Bone marrow (tissue), 2 donors: Measurements from ENCODE around the gene GRM4.

Source experiments
- DNase-seq, 2 donors: peaks; one replicate each; lab custom pipeline; 2025; lab: John Stamatoyannopoulos, UW

The GRM4 gene

DNA sequence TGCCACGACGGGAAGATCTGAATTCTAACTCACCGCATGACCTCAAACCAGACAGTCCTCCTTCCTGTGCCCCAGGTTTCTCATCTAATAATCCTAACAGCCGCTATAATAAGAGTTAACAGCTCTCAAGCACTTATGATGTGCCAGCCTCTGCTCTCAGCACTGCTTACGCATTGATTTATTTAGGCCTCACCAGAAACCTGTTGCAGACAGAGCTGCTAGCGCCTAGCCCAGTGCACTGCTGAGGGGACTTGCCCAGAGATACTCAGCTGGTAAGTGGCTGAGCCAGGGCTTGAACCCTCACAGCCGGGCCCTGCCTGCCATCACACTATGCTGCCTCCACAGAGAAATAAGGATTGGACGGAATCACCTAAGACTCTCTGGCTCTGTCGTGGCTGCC, 37.7 kb downstream of the GRM4 start:
- DNase-seq = no peak

DNA sequence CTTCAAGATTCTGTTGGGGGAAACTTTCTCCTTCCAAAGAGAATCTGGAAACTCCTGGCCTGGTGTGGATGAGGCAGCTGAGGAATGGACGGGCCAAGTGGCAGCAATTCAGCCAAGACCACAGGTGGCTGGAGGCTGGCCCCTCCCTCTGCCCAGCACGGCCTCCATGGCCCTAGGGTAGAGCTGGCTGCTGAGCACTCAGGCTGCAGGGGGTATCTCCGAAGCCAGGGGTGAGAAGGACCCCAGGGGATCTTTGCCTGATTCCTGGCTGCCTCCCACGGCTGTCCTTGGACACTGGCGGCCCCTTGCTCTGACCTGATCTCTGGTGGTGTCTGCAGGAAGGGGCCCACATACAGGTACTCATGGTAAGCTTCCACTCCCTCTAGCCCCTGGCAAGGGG, 39.0 kb downstream of the GRM4 start:
- DNase-seq = no peak

DNA sequence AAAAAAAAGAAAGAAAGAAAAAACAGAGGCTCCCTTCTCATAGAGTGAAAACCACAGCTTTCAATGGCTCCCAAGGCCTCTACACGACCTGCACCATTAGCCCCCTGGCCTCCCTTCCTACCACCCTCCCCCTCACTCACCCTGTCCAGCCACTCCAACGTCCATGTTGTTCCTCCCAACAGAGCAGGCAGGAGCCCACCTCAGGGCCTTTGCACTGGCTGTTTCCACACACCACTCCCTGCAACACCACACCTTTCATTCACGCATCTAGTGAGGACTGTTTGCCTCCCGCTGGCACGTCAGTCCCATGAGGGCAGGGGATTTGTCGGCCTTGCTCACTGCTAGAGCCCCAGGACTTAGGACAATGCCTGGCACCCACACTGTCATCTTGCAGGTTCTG, 39.5 kb downstream of the GRM4 start:
- no peak for DNase-seq

DNA sequence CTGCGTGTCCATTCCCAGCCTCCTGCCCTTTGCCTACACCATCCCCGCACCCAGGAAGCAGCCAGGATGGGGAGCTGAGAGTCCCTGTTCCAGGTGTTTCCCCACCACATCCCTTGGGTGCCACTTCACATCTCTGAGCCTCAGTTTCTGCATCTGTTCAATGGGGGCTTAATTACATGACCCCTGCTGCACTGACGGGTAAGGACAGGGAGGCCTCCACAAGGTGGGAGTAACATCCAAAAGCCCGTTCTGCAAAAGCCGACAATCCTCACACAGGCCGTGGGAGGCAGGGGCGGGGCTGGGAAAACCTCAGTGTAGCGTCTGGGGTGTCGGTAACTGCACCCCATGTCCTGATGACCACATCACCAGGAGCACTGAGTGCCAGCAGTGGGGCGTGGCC, 41.3 kb downstream of the GRM4 start:
- no peak for DNase-seq

DNA sequence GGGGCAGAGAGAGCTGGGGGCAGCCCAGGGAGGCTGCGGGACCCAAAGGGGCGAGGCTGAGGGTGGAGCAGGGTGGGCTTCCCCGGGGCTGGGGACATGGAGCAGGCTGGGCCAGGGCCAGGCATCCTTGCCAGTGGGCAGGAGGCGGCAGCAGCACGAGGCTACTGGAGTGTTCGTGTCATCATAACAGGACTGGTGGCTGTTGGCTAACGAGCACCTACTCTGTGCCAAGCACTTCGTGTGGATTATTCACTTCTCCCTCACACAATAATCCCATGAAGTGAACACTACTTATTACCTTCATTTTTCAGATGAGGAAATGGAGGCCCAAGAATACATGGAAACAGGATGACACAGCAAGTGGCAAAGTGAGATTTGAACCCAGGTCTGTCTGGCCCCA, 41.7 kb downstream of the GRM4 start:
- DNase-seq = no peak

DNA sequence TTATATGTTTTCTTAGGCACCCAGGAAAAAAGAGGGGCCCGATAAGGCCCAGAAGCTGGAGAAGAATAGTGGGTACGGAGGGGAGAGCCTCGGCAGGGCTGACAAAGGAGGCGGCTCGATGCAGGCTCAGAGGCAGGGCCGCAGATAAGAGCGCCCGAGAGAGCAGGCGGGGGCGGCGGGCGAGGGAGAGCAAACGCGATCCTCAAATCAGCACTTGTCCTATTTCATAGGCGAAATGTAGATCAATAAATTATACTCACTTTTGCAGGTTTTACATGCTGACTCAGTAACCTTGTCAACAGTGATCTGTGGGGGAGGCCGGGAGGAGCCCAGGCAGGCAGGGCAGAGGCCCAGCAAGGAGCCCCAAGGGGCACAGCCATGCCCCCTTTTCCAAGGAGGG, 42.6 kb downstream of the GRM4 start:
- DNase-seq = no peak

DNA sequence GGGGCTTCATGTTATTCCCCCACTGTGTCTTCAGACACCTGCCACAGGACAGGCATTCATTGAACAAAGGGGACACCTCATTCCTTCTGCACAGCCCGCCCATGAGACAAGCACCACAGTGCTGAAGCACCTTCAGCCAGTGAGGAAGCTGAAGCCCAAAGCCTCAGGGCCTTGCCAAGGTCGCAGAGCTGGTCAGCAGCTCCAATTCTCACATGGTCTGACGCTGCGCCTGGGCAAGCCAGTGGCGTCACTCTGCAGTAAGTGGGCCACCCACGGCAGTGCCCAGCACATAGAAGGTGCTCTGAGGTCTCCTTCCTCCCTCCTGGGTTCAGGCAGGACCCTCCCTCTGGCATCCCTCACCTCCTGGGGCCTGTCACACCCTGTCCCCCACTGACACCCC, 43.2 kb downstream of the GRM4 start:
- no peak for DNase-seq

DNA sequence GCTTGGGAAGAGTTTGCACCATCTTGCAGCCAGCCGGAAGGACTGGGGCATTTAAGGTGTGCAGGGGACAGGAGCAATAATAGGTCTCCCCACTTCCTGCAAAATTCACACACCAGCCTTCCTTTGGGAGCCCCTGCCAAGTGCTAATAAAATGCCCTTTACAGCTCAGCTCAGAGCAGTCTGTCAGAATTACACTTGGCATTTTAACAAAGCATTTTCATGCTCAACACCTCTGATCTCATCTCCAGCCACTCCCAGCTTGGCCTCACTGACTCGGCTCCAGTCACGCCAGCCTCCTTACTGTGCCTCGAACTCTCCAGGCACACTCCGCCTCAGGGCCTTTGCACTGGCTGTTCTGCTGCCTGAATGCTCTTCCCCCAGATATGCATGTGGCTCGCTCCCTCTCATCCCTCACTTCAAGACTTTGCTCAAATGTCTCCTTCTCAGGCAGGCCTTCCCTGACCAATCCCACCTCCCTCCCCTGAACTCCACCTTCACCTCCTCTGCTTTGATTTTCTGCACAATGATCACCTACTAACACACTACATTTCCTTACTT, 43.7 kb downstream of the GRM4 start:
- DNase-seq = no peak

DNA sequence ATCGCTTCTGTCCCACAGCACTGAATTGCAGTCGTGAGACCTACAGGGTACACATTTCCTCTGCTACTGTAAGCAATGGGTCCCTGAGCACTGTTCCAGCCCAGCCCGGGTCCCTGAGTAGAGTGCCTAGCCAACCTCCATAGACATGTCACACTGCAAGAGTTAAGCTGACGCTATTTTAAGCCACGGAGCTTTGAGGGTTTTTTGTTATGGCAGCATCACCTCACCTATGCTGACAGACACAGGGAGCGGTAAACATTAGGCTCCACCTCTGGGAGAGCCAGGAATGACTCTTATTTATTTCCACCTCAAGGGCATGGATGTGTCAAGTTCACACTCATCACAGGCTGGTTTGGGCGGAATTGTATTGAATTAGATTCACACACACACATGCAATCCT, 45.1 kb downstream of the GRM4 start:
- DNase-seq = no peak

DNA sequence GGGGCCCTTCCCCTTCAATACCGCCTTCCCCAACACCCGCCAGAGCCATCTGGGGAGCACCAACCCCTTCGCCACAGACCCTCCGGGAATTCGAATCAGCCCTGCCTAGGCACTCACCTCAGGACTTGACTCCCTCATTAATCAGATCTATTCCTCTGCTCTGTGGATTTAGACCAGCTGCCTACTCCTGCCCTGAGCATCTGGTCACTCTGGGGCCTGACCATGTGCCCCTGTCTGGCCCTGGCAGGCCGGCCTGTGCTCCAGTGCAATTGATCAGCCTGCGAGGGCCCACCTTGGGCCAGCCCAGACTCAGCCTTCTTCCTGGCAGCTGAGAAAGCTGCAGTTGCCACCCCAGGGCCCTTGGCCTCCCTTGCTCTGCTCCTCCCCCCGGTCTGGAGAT, 46.0 kb downstream of the GRM4 start:
- no peak for DNase-seq

DNA sequence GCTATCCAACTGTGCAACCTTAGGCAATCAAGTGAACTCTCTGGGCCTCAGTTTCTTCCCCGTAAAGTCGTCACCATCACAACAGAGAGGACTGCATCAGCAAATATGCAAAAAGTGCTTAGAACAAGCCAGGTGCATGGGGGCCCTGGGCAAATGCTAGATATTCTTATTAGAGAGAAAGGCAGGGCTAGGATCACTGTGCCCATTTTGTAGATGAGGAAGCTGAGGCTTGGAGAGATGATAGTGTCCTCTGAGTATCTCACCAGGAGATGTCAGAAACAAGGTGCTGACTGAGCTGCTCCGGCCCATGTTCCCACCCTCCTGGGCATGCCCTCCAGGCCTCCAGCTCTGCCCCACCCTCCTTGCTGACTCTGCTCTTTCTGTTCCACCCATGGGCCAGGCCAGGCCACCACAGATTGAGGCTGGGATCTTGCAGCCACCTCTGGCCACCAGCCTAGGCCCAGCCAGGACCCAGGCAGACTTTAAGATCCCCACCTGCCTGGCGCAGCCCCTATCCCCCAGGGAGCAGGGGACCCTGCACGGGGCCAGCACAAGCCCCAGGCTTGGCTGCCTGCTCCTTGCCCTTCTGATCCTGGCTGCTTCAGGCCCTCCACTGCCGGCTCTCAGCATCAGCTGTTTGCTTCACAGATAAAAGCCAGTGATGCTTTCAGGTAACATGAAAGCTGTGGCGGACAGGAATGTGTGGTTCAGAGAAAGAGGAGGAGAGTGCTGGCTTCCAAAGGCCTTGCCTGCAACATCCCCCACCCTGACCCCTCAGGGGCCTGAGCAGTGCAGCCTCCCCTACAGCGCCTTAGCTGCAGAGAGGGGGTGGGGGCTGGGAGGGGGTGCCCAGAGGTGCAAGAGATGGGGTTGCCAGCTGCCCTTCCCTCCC, 47.6 kb downstream of the GRM4 start:
- no peak for DNase-seq

DNA sequence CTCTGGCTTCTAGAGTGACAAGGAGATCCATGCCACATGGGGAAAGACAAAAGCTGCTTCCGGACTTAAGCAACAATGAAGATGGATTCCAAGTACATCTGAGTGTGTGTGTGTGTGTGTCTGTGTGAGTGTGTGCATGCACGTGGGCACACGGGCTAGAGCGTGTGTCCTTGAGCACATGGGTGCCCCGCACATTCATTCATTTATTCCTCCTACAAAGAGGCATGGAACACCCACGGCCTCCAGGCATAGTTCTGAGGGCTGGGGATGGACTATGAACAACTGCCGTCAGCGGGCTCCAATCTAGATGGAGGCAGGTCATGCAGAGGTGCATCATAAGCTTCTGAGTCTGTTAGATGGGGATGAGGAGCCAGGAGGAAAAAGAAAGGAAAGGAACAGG, 49.1 kb downstream of the GRM4 start:
- no peak for DNase-seq

DNA sequence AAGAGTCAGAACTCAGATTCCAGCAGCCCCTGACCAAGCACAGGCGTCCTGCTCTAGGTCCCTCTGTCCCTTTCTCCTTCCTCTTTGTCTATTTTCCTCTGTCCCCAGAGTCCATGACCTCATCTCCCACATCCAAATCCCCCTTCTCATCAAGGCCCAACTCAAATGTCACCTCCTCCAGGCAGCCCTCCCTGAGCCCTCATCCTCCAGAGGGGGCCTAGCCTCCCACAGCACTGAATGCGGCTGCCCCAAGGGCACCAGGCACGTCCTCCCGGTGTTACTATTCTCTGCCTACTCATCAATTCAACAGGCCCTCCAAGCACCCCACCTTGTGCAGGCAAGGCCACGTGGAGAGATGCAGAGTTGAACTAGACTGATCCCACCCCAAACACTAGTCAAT, 49.7 kb downstream of the GRM4 start:
- DNase-seq = no peak

DNA sequence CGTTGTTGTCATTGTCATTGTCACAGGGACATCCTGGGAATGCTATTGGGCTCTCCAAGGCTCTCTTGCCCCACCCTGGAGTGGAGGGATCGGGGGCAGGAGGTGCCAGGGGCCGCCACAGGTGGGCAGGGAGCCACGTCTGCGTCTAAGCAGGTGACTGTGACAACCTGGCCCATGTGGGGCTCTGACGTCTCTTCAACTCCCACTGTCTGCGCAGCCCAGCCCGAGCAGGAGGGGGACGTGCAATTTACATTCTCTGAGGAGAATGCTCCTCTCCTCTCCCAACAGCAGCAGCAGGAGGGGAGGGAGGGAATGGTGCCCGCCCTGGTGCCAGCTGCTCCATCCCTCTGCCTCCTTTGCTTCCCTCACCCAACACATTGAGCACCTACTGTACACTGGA, 50.1 kb downstream of the GRM4 start:
- DNase-seq = no peak

DNA sequence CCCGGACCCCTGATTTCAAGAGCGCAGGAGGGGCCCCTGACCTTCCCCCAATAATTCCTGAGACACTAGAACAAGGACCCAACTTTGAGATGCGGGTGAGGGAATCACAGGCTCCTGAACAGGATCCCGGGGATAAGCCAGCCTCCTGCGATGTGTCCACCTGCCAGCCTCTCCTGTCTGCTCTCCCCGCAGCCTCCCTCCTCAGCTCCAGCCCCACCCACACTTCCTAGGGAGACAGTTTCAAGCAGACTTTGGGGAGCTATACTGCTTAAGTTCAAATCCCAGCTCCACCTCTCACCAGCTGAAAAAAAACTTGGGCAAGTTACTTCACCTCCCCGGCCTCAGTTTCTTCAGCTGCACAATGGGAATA, 50.8 kb downstream of the GRM4 start:
- DNase-seq = no peak

DNA sequence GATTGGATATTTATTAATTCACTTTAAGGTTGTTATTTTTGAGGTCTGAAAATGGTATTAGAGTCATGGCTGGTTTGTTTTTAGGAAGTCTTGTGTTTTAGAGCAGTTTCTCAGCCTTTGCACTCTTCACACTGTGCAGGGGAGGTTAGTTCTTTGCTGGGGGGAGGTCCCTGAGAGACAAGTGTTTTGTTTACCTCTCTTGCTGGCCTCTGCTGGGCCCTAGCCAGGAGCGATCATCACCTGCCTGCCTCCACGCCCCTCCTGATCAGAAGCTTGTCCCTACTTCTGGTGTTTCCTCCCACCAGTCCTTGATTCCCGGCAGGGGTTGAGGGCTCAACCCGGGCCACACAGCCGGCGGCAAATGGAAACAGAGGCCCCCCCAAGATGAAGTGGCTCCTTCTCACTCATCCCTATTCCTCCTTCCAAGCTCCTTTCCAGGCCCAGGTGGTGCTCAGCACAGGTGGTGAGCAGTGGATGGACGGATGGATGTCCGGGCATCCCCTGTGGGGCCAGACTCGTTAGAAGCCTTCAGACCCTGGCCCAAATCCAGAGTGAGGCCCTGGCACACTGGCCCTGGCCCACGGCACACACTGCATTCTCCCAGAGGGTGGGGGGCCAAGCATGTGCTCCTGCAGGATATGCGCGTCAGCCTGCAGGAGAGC, 51.3 kb downstream of the GRM4 start:
- no peak for DNase-seq

DNA sequence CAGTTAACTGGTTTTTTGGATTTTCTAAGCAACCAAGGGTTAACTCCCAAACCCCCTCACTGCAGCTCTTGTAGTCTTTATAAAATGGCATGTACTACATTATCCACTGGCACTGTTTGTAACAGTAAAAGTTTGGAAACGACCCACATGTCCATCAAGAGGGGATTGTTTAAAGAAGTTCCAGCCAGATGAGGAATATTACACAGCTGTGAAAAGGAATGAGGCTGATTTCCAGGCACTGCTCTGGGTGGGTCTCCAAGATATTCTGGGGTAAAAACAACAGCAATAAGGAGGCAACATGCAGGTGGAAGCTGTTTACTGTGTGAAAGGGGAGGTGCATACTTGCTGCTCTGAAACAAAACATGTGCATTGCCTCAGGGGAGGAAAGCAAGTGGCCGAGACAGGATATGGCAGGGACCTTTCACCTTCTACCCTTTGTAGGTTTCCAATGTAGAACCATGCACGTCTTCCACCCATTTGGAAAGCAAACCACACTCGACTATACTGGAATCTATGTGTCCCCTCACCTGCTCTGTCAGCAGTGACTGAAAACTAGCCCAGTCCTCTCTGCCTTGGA, 51.9 kb downstream of the GRM4 start:
- no peak for DNase-seq

DNA sequence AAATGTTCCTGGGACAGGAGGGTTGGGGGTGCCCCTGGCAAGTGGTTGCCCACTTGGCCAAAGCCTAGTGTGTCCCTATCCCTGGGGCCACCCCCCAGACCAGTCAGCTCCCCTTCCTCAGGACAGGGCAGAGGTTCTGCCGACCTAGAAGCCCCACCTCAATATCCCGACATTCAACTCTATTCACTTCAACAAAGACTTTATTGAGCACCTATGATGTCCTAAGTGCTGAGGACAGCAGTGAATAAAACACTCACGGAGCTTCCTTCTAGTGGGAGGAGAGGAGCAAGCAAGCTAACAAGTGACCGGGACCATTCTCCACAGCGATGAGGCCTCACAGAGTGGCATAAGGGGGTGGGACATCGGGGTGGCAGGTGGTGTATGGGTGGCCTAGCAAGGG, 52.7 kb downstream of the GRM4 start:
- DNase-seq = no peak

DNA sequence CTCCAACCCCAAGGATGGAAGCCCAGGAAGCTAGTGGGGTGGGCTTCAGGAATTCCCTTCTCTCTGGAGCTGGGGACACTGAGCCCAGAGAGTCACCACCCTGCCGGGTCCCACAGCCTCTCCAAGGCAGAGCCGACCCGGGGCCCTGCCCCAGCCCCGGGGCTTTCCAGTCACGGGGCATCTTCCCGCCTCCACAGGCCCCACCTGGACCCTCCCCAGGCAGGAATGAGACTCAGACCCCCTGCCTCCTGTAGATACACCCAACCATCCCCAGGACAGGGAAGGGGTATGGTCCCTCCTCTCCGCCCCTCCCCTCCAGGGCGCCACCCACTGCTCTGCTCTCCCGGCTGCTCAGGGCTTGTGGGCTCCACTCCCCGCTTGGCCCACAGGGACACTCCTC, 53.3 kb downstream of the GRM4 start:
- DNase-seq = no peak

DNA sequence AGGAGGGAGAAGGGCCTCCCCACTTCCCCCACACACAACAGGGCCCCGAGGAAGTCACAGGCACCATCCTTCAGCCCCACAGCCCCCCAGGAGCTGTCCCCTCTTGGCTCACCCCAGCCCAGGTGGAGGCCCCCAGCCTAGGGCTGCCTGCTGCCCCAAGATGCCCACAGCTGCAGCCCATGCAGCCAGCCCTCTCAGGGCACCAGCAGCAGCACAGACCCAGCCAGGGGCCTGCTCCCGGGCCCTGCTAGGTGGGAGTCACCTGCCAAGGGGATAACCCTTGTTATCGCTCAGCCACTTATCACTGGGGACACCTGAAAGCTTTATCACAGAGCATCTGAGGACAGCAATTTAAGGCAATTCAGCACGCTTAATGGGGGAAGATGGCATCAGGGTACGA, 55.0 kb downstream of the GRM4 start:
- no peak for DNase-seq

DNA sequence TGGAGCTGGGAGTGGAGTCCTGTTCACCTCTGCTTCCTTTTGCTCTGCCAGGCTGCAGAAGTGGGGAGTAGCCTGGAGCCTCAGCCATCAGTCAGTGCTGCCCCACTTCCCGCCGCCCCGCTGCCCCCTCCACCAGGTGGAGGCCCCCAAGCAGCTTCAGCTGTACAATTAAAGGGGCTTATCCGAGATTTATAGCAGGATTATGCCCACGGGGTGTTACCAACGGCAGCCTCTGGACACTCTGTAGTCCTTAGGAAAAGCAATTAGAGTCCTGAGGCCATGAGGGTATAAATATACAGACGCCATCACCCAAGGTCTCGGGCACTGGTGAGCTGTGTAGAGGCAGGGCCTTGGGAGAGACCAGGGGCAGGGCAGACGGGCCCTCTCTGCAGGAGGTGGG, 55.4 kb downstream of the GRM4 start:
- no peak for DNase-seq

DNA sequence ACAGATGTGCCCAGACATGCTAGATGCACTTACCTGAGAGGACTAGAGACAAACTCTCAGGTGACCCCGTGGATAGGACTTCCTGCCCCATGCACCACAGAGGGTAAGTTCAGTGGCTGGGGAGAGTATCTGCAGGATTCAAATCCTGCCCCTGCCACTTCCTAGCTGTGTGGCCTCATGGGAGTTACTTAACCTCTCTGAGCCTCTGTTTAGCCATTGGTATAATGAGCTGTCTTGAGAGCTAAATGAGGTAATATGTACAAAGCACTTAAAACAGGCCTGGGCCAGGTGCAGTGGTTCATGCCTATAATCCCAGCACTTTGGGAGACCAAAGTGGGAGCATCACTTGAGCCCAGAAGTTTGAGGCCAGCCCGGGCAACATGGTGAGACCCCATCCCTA, 59.3 kb downstream of the GRM4 start:
- no peak for DNase-seq

DNA sequence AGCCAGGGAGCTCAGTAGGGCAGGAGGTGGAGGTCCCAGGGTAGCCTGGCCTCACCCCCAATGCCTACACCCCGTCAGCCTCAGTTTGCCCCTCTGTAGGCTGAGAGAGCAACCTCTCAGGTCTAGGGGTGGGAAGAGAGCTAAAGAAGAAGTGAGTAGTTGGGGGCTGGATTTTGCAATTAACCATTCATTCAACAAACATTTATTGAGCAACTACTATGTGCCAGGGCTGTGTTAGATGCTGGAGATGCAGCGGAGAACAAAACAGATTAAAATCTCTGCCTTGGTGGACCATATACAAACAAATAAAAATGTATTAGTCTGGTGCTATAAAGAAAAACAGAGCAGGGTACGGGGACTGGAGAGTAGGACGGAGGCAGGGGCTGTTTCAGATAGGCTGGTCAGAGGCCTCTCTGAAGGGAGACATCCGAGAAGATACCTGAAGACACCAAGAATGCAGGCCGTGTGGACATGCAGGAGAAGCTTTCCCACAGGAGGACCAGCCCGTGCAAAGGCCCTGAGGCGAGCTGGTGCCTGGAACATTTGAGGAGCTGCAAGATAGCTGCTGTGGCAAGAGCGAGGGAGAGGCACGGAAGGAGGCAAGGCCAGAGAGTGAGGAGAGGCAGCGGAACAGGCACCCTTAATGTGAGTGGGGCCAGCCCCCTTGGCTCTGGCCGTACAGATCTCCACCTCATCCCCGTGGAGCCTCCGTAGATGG, 60.3 kb downstream of the GRM4 start:
- DNase-seq = no peak
